ENCODE measurements around the gene SERPINB13.

Gene SERPINB13

GRCh38 chr18:63579616-63580015 lies 7.5 kb upstream of the SERPINB13 start:
- no peak for TF ChIP-seq CTCF (IDR thresholded peaks at IDR 0.05; ENCODE audit: low read depth, low read length, missing control alignments)
- no peak overlapping the region for H3K4me3 ChIP-seq (ENCODE audit: low read depth, low read length)
- DNase-seq (ENCODE audit: low read depth): no peak
- in situ Hi-C loops (cut with HindIII; ENCODE audit: low sequenced_read_pairs): no loop called here

- DNase-seq (ENCODE audit: low read depth): no peak
- TF ChIP-seq CTCF (IDR thresholded peaks at IDR 0.05; ENCODE audit: low read depth, low read length, missing control alignments): no peak
- in situ Hi-C loops (cut with HindIII; ENCODE audit: low sequenced_read_pairs): no loop called here
- no peak overlapping the region for H3K4me3 ChIP-seq (ENCODE audit: low read depth, low read length)
Observed at GRCh38 chr18:63585988-63586387, 1.2 kb upstream of the SERPINB13 start.

GRCh38 chr18:63586431-63586830 lies 712 bp upstream of the SERPINB13 start:
- in situ Hi-C loops (cut with HindIII; ENCODE audit: low sequenced_read_pairs): no loop called here
- no peak overlapping the region for H3K4me3 ChIP-seq (ENCODE audit: low read depth, low read length)
- TF ChIP-seq CTCF (IDR thresholded peaks at IDR 0.05; ENCODE audit: low read depth, low read length, missing control alignments): no peak
- no peak for DNase-seq (ENCODE audit: low read depth)

GRCh38 chr18:63588909-63589308 lies 1.8 kb downstream of the SERPINB13 start:
- H3K4me3 ChIP-seq (ENCODE audit: low read depth, low read length): no peak overlapping the region
- DNase-seq (ENCODE audit: low read depth): no peak
- no peak for TF ChIP-seq CTCF (IDR thresholded peaks at IDR 0.05; ENCODE audit: low read depth, low read length, missing control alignments)
- in situ Hi-C loops (cut with HindIII; ENCODE audit: low sequenced_read_pairs): no loop called here

GRCh38 chr18:63590373-63590772 lies 3.2 kb downstream of the SERPINB13 start:
- no peak overlapping the region for H3K4me3 ChIP-seq (ENCODE audit: low read depth, low read length)
- DNase-seq (ENCODE audit: low read depth): no peak
- in situ Hi-C loops (cut with HindIII; ENCODE audit: low sequenced_read_pairs): no loop called here
- no peak for TF ChIP-seq CTCF (IDR thresholded peaks at IDR 0.05; ENCODE audit: low read depth, low read length, missing control alignments)

- TF ChIP-seq CTCF (IDR thresholded peaks at IDR 0.05; ENCODE audit: low read depth, low read length, missing control alignments): no peak
- no peak overlapping the region for H3K4me3 ChIP-seq (ENCODE audit: low read depth, low read length)
- DNase-seq (ENCODE audit: low read depth): no peak
- in situ Hi-C loops (cut with HindIII; ENCODE audit: low sequenced_read_pairs): no loop called here
Observed at GRCh38 chr18:63590966-63591695, 4.0 kb downstream of the SERPINB13 start.

Data from astrocyte of the cerebellum (primary cell).